Esophagus mucosa (tissue), 1 donor: Measurements from ENCODE around the gene SLC5A9. TPM values are rescaled to one million over a fixed set of nuclear protein-coding genes. Genes with fewer than 3 reads are reported as not detected.

ENCODE experiments used
- total RNA-seq: library from RNA; stranded (reverse); gene quantifications from one replicate; pipeline ENCODE4 v1.2.4, GENCODE V29; 2023
- donor health status: DM: yes; HTN: yes; CAD: no.

The SLC5A9 gene
- total RNA-seq, 1 donor from 2014 or later = not detected

Other genes starting within 250 kb of the SLC5A9 start
- gene TRABD2B, start 225.3 kb upstream of the SLC5A9 start, total RNA-seq = 0.64 TPM
- 5.5 TPM for gene SPATA6, start 249.5 kb downstream of the SLC5A9 start, total RNA-seq